Measurements from ENCODE around the gene PTBP1.

DNA sequence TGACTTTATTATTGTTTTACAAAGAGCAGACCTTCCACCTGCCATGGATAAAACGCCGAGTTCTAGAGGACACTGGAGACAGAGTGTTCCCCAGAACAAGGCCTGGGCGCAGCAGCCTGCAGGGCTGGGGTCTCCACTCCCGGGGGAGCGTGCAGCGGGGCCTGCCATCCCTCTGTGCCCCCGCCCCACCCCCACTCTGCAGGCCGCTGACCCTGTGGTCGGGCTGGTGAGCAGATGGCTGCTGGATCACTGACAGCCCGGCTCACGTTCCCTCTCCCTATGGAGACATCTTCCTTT is 8.6 kb upstream of the PTBP1 start:
- TF ChIP-seq EZH2 (IDR thresholded peaks at IDR 0.05; ENCODE audit: borderline replicate concordance) = no peak
- TF ChIP-seq, protein P1, sequence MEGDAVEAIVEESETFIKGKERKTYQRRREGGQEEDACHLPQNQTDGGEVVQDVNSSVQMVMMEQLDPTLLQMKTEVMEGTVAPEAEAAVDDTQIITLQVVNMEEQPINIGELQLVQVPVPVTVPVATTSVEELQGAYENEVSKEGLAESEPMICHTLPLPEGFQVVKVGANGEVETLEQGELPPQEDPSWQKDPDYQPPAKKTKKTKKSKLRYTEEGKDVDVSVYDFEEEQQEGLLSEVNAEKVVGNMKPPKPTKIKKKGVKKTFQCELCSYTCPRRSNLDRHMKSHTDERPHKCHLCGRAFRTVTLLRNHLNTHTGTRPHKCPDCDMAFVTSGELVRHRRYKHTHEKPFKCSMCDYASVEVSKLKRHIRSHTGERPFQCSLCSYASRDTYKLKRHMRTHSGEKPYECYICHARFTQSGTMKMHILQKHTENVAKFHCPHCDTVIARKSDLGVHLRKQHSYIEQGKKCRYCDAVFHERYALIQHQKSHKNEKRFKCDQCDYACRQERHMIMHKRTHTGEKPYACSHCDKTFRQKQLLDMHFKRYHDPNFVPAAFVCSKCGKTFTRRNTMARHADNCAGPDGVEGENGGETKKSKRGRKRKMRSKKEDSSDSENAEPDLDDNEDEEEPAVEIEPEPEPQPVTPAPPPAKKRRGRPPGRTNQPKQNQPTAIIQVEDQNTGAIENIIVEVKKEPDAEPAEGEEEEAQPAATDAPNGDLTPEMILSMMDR (IDR thresholded peaks at IDR 0.05; ENCODE audit: poor library complexity) = no peak
- no peak for TF ChIP-seq EZH2phosphoT487 (IDR thresholded peaks at IDR 0.05; ENCODE audit: low read depth, severe bottlenecking, unreplicated experiment)
